Ishikawa (cell line): ENCODE data around the gene TMEM62.

ENCODE experiments used
- CEBPB ChIP-seq: IDR thresholded peaks from 2 replicates; pipeline ENCODE4 v1.6.1; 2012
- EGR1 ChIP-seq: IDR thresholded peaks from 2 replicates; pipeline ENCODE4 v1.6.1; 2012
- RAD21 ChIP-seq: IDR thresholded peaks from 2 replicates; pipeline ENCODE4 v1.6.1; 2012; ENCODE audit warnings: low read depth
- TAF1 ChIP-seq: IDR thresholded peaks from 2 replicates; pipeline ENCODE4 v1.6.1; 2012; ENCODE audit warnings: low read depth, mild to moderate bottlenecking
- TCF12 ChIP-seq: IDR thresholded peaks from 2 replicates; pipeline ENCODE4 v1.6.1; 2012; ENCODE audit warnings: low read depth
- YY1 ChIP-seq: IDR thresholded peaks from 2 replicates; pipeline ENCODE4 v1.6.1; 2012; ENCODE audit warnings: low read depth

DNA sequence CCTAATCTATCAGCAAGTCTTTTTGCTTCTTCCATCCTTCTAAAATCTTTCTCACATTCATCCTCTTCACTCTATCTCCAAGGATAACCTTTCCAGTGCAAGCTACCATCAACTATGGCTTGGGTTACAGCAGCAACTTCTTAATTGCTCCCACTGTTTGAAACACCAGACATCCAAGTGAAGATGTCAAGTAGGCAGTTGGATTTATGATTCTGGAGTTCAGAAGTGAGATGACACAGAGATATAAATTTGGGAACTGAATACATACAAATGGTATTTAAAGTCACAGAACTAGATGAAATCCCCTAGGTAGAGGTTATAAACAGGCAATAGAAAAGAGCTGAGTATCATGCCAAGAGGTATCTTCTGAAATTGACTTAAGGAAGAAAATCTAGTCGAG, 31.2 kb upstream of the TMEM62 start:
- TF ChIP-seq TCF12: no peak
- TF ChIP-seq TAF1: no peak
- TF ChIP-seq EGR1: no peak
- no peak for TF ChIP-seq YY1
- TF ChIP-seq RAD21: no peak
- TF ChIP-seq CEBPB: no peak
